Esophagus muscularis mucosa (tissue), 4 donors: ENCODE measurements around the gene IGF2BP3.
A peak's percentile ranks its signal among the peaks of the same experiment; 100 is the strongest.

ENCODE experiments used
- EP300 ChIP-seq: sonication (generic); formaldehyde crosslinking; IDR thresholded peaks from one replicate; pipeline ENCODE4 v1.6.1; 2017; ENCODE audit warnings: antibody characterized with exemption
- POLR2AphosphoS5 ChIP-seq, 2 donors: sonication (generic); formaldehyde crosslinking; IDR thresholded peaks; one replicate each; pipeline ENCODE4 v1.6.1; 2017; ENCODE audit warnings: antibody characterized with exemption in 2 of 2
- TF ChIP-seq, protein P1 (sequence below), 3 experiments: fragments of 200-600 bp in 2 of 3; fragments of 450-650 bp in 1 of 3; sonication (generic) in 2 of 3; IDR thresholded peaks; one replicate each; pipeline ENCODE4 v1.5.1; 2017 to 2019; ENCODE audit warnings: antibody characterized with exemption in 3 of 3, mild to moderate bottlenecking in 2 of 3, moderate library complexity in 1 of 3

DNA sequence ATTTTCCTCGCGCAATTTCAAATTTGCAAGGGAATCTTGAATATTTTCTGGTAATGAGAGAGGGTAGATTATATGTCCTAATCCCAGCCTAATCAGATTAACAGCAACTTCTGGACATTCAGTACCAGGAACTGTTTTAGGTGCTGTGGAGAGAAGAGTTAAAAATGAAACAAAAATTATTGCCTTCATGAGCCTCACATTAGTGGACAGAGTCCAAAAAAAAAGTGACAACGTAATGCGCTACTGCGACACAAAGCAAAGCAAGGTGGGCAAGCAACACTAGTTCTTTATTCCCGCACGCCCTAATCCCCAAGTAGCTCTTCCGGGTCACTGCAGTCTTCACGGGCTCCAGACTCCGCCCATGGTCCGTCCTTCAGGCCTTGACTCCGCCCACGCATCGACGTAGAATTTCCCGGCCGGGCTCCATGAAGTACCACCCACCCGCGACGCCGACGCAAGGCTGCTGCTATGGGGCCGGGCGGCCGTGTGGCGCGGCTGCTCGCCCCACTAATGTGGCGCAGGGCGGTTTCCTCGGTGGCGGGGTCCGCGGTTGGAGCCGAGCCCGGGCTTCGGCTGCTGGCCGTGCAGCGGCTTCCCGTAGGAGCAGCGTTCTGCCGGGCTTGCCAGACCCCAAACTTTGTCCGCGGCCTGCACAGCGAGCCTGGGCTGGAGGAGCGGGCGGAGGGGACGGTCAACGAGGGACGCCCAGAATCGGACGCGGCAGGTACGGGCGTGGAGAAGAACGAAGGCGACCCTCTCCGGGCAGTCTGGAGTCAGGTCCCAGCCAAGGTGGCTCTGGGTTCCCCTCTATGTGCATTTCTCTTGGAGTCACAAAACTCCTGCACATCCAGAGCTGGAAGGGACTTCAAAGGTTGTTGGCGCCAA, 171.2 kb downstream of the IGF2BP3 start, which contains the start of gene MALSU1:
- TF ChIP-seq, protein P1, sequence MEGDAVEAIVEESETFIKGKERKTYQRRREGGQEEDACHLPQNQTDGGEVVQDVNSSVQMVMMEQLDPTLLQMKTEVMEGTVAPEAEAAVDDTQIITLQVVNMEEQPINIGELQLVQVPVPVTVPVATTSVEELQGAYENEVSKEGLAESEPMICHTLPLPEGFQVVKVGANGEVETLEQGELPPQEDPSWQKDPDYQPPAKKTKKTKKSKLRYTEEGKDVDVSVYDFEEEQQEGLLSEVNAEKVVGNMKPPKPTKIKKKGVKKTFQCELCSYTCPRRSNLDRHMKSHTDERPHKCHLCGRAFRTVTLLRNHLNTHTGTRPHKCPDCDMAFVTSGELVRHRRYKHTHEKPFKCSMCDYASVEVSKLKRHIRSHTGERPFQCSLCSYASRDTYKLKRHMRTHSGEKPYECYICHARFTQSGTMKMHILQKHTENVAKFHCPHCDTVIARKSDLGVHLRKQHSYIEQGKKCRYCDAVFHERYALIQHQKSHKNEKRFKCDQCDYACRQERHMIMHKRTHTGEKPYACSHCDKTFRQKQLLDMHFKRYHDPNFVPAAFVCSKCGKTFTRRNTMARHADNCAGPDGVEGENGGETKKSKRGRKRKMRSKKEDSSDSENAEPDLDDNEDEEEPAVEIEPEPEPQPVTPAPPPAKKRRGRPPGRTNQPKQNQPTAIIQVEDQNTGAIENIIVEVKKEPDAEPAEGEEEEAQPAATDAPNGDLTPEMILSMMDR (IDR thresholded peaks at IDR 0.05), result no peak
- TF ChIP-seq POLR2AphosphoS5 (IDR thresholded peaks at IDR 0.05) (peak; percentile 95 to 96), EP300 (no peak)
